ENCODE results near the gene RAG2.

- TF ChIP-seq REPIN1 (tag by site-specific recombination; IDR thresholded peaks at IDR 0.05; ENCODE audit: low read depth) = no peak
- TF ChIP-seq MYNN (tag by site-specific recombination; IDR thresholded peaks at IDR 0.05; ENCODE audit: borderline replicate concordance) = no peak
- TF ChIP-seq ZNF19 (tag by site-specific recombination; IDR thresholded peaks at IDR 0.05; ENCODE audit: low read depth) = no peak
- no peak for TF ChIP-seq REST (tag by site-specific recombination; IDR thresholded peaks at IDR 0.05)
- TF ChIP-seq, protein P1, sequence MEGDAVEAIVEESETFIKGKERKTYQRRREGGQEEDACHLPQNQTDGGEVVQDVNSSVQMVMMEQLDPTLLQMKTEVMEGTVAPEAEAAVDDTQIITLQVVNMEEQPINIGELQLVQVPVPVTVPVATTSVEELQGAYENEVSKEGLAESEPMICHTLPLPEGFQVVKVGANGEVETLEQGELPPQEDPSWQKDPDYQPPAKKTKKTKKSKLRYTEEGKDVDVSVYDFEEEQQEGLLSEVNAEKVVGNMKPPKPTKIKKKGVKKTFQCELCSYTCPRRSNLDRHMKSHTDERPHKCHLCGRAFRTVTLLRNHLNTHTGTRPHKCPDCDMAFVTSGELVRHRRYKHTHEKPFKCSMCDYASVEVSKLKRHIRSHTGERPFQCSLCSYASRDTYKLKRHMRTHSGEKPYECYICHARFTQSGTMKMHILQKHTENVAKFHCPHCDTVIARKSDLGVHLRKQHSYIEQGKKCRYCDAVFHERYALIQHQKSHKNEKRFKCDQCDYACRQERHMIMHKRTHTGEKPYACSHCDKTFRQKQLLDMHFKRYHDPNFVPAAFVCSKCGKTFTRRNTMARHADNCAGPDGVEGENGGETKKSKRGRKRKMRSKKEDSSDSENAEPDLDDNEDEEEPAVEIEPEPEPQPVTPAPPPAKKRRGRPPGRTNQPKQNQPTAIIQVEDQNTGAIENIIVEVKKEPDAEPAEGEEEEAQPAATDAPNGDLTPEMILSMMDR (tag by site-specific recombination; IDR thresholded peaks at IDR 0.05) = no peak
- TF ChIP-seq ZNF18 (tag by site-specific recombination; IDR thresholded peaks at IDR 0.05) = no peak
- no peak for TF ChIP-seq YY1 (tag by site-specific recombination; IDR thresholded peaks at IDR 0.05)
- no peak for TF ChIP-seq KLF9 (tag by site-specific recombination; IDR thresholded peaks at IDR 0.05; ENCODE audit: low read depth)
- TF ChIP-seq ZNF707 (tag by site-specific recombination; IDR thresholded peaks at IDR 0.05) = no peak
- no peak for TF ChIP-seq ZBTB21 (tag by site-specific recombination; IDR thresholded peaks at IDR 0.05)
- no peak for TF ChIP-seq ZFHX2 (tag by site-specific recombination; conservative IDR thresholded peaks at IDR 0.05)
- TF ChIP-seq ZNF274 (IDR thresholded peaks at IDR 0.05; ENCODE audit: low read length) = no peak
- TF ChIP-seq ZNF274 (tag by site-specific recombination; IDR thresholded peaks at IDR 0.05; ENCODE audit: borderline replicate concordance) = no peak
These were observed 23.6 kb downstream of the RAG2 start for GRCh38 chr11:36574486-36574885.
